Astrocyte of the cerebellum (primary cell): Measurements from ENCODE around the gene ZNF76.

Experiments
- DNase-seq: peaks from one replicate; pipeline ENCODE4 v3.0.0-alpha.2; 2011; ENCODE audit warnings: low read depth
- H3K4me3 ChIP-seq: 2 replicates; pipeline ENCODE4 v1.5.1; 2011; ENCODE audit warnings: mild to moderate bottlenecking, low read depth, low read length, moderate library complexity
- in situ Hi-C: cut with HindIII; loops from 2 replicates; pipeline ENCODE4 v1.10.0; 2017; ENCODE audit warnings: low sequenced_read_pairs
- TF ChIP-seq, protein P1 (sequence below): IDR thresholded peaks from 2 replicates; pipeline ENCODE4 v1.5.1; 2012; ENCODE audit warnings: low read length, low read depth, moderate library complexity, mild to moderate bottlenecking; ENCODE audit errors: missing control alignments

The ZNF76 gene

DNA sequence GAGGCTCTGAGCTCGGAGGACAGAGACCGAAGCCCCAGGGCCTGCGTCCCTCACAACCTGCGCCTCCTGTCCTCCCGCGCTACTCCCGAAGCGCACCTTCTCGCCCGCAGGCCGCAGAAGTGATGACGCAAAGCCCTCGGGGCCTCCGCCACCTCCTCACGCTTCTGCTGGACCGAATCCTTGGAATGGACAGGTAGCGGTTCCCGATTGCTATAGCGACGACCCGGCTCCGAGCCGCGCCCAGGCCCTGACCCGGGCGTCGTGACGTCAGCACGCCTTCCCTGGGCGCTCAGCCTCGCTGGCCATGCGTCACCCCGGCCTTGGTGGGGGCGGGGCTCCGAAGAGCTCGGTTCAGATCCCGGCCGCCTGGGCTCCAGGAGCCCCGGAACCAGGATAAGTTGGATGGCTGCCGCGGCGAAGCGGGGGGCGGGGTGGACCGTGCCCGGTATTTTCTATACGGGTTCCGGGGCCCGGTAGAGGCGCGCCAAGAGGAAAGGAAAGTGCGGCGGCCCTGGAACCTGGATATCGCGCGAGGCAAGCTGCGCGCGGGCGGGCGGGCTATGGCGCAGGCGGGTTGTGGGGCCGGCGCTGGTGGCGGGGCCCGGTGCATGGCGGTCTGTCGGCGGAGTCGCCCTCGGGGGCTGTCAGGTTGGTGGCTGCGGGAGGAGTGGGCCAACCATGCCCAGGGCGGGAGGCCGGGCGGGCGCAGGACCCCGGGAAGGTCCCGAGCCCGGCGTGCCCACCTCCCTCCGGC is at the start of gene ZNF76:
ZNF76 (plus strand) TSS at position 542 of the 754 bp plus-strand sequence. CDS start 21,417 bp downstream, outside the sequence.
- in situ Hi-C loops, result no loop called here
- TF ChIP-seq, protein P1, sequence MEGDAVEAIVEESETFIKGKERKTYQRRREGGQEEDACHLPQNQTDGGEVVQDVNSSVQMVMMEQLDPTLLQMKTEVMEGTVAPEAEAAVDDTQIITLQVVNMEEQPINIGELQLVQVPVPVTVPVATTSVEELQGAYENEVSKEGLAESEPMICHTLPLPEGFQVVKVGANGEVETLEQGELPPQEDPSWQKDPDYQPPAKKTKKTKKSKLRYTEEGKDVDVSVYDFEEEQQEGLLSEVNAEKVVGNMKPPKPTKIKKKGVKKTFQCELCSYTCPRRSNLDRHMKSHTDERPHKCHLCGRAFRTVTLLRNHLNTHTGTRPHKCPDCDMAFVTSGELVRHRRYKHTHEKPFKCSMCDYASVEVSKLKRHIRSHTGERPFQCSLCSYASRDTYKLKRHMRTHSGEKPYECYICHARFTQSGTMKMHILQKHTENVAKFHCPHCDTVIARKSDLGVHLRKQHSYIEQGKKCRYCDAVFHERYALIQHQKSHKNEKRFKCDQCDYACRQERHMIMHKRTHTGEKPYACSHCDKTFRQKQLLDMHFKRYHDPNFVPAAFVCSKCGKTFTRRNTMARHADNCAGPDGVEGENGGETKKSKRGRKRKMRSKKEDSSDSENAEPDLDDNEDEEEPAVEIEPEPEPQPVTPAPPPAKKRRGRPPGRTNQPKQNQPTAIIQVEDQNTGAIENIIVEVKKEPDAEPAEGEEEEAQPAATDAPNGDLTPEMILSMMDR, result no peak
- peak; percentile 88 for DNase-seq
- H3K4me3 ChIP-seq, result peak within 1 kb of the TSS; percentile 88

DNA sequence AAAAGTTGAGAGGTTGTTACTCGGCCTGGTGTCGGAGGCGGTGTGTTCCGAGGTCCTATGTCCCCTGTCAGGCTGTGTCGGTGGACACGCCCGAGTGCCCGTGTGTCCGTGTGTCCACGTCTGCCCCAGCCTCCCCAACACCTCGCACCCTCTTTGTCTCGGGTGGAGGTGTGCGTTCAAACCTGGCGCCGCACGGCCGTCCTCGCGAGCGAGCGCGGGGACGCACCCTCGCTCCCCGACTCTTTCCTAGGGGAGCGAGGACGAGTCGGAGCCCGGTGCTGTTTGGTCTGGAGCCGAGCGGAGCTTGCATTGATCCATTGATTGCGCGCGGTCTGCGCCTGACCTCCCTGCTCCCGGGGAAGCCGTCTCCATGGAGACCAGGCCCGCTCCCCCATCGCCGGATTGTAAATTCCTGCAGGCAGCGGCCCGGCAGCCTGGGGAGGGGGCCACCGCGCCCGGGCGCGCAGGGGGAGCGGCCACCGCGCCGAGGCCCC is 46.2 kb upstream of the ZNF76 start:
- in situ Hi-C loops, result no loop called here
- H3K4me3 ChIP-seq, result peak overlapping the region; percentile 45
- TF ChIP-seq, protein P1, result no peak
- DNase-seq, result no peak

DNA sequence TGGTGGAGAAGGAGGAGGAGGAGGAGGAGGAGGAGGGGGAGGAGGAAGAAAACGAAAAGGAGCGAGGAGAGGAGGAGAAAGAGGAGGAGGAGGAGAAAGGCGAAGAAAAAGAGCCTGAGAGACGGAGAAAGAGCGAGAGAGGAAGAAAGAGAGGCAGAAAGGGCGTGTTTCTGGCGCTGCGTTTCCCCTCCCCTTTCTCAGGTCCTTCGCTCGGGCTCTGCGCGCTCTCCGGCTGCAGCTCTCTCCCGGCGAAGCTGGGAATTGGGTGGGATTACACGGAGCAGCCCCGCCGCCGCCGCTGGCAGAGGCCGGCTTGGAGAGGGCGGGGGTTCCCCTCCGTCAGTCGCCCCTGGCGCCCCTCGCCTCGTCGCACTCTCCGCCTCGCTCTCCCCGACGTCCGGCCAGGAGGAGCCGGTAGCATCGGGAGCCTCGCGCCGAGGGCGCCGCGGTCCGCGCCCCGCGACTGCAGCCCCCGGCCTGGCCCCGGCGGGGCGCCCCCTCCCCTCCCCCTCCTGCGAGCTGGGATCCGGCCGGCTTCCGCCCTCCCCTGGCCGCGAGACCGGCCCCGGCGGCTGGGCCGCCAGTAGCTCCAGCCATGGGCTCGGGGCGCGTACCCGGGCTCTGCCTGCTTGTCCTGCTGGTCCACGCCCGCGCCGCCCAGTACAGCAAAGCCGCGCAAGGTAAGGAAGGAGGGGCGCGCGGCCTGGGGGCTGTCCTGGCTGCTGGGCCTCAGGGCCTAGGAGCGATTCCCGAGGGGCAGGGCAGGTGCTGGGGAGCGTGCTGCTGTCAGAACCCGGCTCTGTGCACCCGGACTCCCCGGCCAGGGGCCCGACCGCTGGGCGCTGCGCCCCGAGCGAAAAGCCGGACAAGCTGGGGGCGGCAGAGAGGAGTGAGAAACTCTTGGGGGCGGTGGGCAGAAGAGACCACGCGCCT is 45.4 kb upstream of the ZNF76 start, which contains the start of gene SCUBE3:
SCUBE3 (plus strand) TSS at position 133 of the 933 bp plus-strand sequence; CDS start at position 596, 463 bp downstream.
- peak within 1 kb of the TSS; percentile 45 for H3K4me3 ChIP-seq
- no peak for DNase-seq

DNA sequence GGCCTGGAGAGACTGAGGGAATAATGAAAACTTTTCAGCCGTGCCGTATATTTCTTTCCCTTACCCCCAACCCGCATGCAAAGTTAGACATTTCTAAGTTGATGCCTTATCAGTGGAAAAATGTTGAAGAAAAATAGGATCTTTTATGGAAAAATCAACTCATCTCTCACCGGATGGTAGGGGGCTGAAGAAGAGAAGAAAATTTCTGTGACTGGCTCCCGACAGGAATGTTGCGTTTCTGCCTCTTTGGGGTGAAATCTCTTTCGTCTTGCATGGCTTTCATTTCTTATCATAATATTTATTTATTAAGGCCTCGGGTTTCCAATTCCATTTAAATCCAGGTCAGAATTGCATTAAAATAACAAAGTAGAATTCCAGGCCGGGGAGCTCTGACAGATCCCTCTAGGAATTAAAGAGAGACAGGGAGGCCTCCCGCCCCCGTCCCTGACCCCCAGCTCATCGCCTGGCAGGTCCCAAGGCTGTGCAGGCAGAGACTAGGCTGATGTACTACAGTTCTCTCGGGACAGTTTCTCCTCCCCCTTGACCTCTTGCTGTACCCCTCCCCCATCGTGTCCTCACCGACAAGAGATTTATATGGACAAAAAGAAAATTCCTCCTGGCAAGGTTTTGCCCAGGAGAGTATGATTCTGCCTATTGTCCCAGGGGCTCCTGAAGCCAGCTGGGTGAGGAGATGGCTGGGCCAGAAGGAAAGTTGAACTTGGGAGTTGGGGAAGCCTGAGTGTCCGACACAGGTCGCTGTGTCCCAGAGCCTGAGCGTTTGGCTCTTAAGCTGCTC is 44.5 kb upstream of the ZNF76 start:
- peak overlapping the region; percentile 45 for H3K4me3 ChIP-seq
- in situ Hi-C loops, result no loop called here
- TF ChIP-seq, protein P1, result no peak
- DNase-seq, result no peak

More for the DNA sequence above, 45.4 kb upstream of the ZNF76 start, which contains the start of gene SCUBE3:
- TF ChIP-seq, protein P1, result no peak
- in situ Hi-C loops, result no loop called here

DNA sequence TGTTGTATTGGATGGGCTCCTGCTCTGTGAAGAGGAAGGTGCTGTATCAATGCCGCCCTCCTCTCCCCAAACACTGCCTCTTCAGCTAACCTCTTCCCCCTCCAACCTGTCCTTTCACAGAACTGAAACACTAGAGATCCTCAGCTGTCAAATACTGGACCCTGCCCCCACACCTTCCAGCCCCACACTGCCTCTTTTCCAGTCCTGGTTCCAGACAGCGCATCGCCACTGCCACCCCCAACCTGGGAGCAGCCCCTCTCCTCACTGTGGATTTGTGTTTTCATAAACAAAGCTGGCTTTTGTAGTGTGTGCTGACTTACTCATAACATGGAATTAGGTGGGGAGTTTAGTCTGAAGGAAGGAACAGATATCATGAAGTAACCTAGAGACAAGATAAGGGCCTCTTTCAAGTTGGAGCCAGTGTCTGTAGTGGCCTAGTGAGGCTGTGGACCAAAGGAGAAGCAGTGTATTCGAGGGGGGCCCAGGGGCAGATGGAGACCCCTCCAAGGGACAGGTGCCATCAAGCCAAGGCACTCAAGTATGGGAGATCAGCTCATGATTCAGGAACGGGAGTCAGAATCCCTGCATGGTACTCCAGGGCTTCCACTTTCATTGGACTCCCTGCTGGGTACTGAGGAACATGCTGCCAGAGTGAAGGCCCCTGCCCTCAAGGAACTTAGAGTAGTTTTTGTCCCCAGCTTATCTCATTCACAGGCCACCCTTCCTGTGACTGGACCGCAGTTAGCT is 43.7 kb upstream of the ZNF76 start:
- no peak for DNase-seq
- TF ChIP-seq, protein P1, result no peak
- H3K4me3 ChIP-seq, result no peak overlapping the region
- in situ Hi-C loops, result no loop called here
